NCI-H748 treated with DMSO at 0.1 percent for 48 hours (cell line): Measurements from ENCODE around the gene CDK5R1.
"Not testable (repeated sequence)": the region's sequence is repeated elsewhere in the genome, so short reads cannot be mapped to it uniquely, and the experiment has no call there.

Source experiments
- DNase-seq: peaks from one replicate; lab custom pipeline; 2025; lab: John Stamatoyannopoulos, UW

CDK5R1 gene

GRCh38 chr17:32486701-32487472, at the start of gene CDK5R1:
TSS of gene CDK5R1 (plus strand) at chr17:32486993. CDS start at chr17:32487621, 628 bp downstream.
- DNase-seq = peak; percentile 25

GRCh38 chr17:32440722-32441121, 46.1 kb upstream of the CDK5R1 start:
- DNase-seq = no peak

GRCh38 chr17:32441886-32442285, 44.9 kb upstream of the CDK5R1 start:
- DNase-seq = no peak

GRCh38 chr17:32443827-32444300, 42.9 kb upstream of the CDK5R1 start:
- DNase-seq = no peak

GRCh38 chr17:32444301-32445073, 42.3 kb upstream of the CDK5R1 start, which contains the start of gene PSMD11:
TSS of gene PSMD11 (plus strand) at chr17:32444510. CDS start at chr17:32444524, 14 bp downstream.
- peak; percentile 89 for DNase-seq

- no peak for DNase-seq
Measured at GRCh38 chr17:32445074-32445415, 41.7 kb upstream of the CDK5R1 start.

GRCh38 chr17:32445497-32445896, 41.3 kb upstream of the CDK5R1 start:
- no peak for DNase-seq

- no peak for DNase-seq
Measured at GRCh38 chr17:32445971-32446370, 40.8 kb upstream of the CDK5R1 start.

- DNase-seq = no peak
Measured at GRCh38 chr17:32446949-32447348, 39.8 kb upstream of the CDK5R1 start.

- no peak for DNase-seq
Measured at GRCh38 chr17:32449963-32450362, 36.8 kb upstream of the CDK5R1 start.

GRCh38 chr17:32450379-32450778, 36.4 kb upstream of the CDK5R1 start:
- DNase-seq = not testable (repeated sequence)

GRCh38 chr17:32451879-32452278, 34.9 kb upstream of the CDK5R1 start:
- DNase-seq = no peak

- no peak for DNase-seq
Measured at GRCh38 chr17:32452281-32452680, 34.5 kb upstream of the CDK5R1 start.

- no peak for DNase-seq
Measured at GRCh38 chr17:32453370-32453769, 33.4 kb upstream of the CDK5R1 start.

- DNase-seq = no peak
Measured at GRCh38 chr17:32458371-32458770, 28.4 kb upstream of the CDK5R1 start.

- DNase-seq = no peak
Measured at GRCh38 chr17:32460054-32460453, 26.7 kb upstream of the CDK5R1 start.

- no peak for DNase-seq
Measured at GRCh38 chr17:32461498-32461852, 25.3 kb upstream of the CDK5R1 start.

GRCh38 chr17:32461853-32462617, 24.8 kb upstream of the CDK5R1 start:
- DNase-seq = peak; percentile 44

- DNase-seq = no peak
Measured at GRCh38 chr17:32463304-32463703, 23.5 kb upstream of the CDK5R1 start.

- DNase-seq = no peak
Measured at GRCh38 chr17:32464374-32464773, 22.4 kb upstream of the CDK5R1 start.

GRCh38 chr17:32467949-32468348, 18.8 kb upstream of the CDK5R1 start:
- DNase-seq = no peak

GRCh38 chr17:32470405-32471167, 16.2 kb upstream of the CDK5R1 start:
- no peak for DNase-seq
